ENCODE measurements around the gene PLA2G10. TPM values are rescaled to one million over a fixed set of nuclear protein-coding genes. Genes with fewer than 3 reads are reported as not detected.
"Not testable (repeated sequence)": the region's sequence is repeated elsewhere in the genome, so short reads cannot be mapped to it uniquely, and the experiment has no call there.

Gene PLA2G10
- total RNA-seq = not detected

- H3K27ac Mint-ChIP-seq; H3K9me3 Mint-ChIP-seq (ENCODE audit: low read depth); H3K36me3 Mint-ChIP-seq; H3K27me3 Mint-ChIP-seq; H3K4me1 Mint-ChIP-seq; CTCF ChIA-PET; DNase-seq; H3K4me3 Mint-ChIP-seq; ATAC-seq: not testable (repeated sequence)
Measured at GRCh38 chr16:14694129-14694528, at the start of gene PLA2G10. PLA2G10 (minus strand) TSS chr16:14694308; CDS start chr16:14694229, 79 bp downstream.

GRCh38 chr16:14742273-14743128 lies 48.4 kb upstream of the PLA2G10 start, which contains the start of gene NPIPA2:
NPIPA2 (plus strand) TSS chr16:14742533; CDS start chr16:14748066, 5,533 bp downstream.
- H3K27me3 Mint-ChIP-seq; H3K36me3 Mint-ChIP-seq; H3K9me3 Mint-ChIP-seq (ENCODE audit: low read depth); CTCF ChIA-PET; H3K4me1 Mint-ChIP-seq; H3K4me3 Mint-ChIP-seq; DNase-seq; H3K27ac Mint-ChIP-seq: not testable (repeated sequence)
- peak; percentile 100 for ATAC-seq

- H3K27me3 Mint-ChIP-seq; CTCF ChIA-PET; DNase-seq; H3K9me3 Mint-ChIP-seq (ENCODE audit: low read depth); H3K36me3 Mint-ChIP-seq; H3K4me1 Mint-ChIP-seq; ATAC-seq; H3K4me3 Mint-ChIP-seq; H3K27ac Mint-ChIP-seq: not testable (repeated sequence)
Measured at GRCh38 chr16:14741794-14742193, 47.7 kb upstream of the PLA2G10 start.

- H3K9me3 Mint-ChIP-seq (ENCODE audit: low read depth); H3K4me3 Mint-ChIP-seq; CTCF ChIA-PET; H3K4me1 Mint-ChIP-seq; ATAC-seq; H3K36me3 Mint-ChIP-seq; DNase-seq; H3K27ac Mint-ChIP-seq; H3K27me3 Mint-ChIP-seq: not testable (repeated sequence)
Measured at GRCh38 chr16:14740832-14741385, 46.8 kb upstream of the PLA2G10 start.

- H3K4me1 Mint-ChIP-seq; ATAC-seq; H3K9me3 Mint-ChIP-seq (ENCODE audit: low read depth); H3K4me3 Mint-ChIP-seq; H3K27ac Mint-ChIP-seq; CTCF ChIA-PET; H3K36me3 Mint-ChIP-seq; H3K27me3 Mint-ChIP-seq; DNase-seq: not testable (repeated sequence)
Measured at GRCh38 chr16:14733233-14733632, 39.1 kb upstream of the PLA2G10 start.

- H3K4me3 Mint-ChIP-seq; H3K4me1 Mint-ChIP-seq; H3K27me3 Mint-ChIP-seq; H3K36me3 Mint-ChIP-seq; H3K9me3 Mint-ChIP-seq (ENCODE audit: low read depth); DNase-seq; H3K27ac Mint-ChIP-seq; CTCF ChIA-PET: not testable (repeated sequence)
- peak; percentile 100 for ATAC-seq
Measured at GRCh38 chr16:14703156-14704011, 9.3 kb upstream of the PLA2G10 start, which contains the start of gene NPIPA3. NPIPA3 (plus strand) TSS chr16:14703411; CDS start chr16:14708944, 5,533 bp downstream.

GRCh38 chr16:14702672-14703071 lies 8.6 kb upstream of the PLA2G10 start:
- H3K4me3 Mint-ChIP-seq; ATAC-seq; H3K27me3 Mint-ChIP-seq; H3K36me3 Mint-ChIP-seq; DNase-seq; H3K4me1 Mint-ChIP-seq; CTCF ChIA-PET; H3K9me3 Mint-ChIP-seq (ENCODE audit: low read depth); H3K27ac Mint-ChIP-seq: not testable (repeated sequence)

GRCh38 chr16:14701859-14702258 lies 7.8 kb upstream of the PLA2G10 start:
- DNase-seq; H3K27ac Mint-ChIP-seq; H3K4me1 Mint-ChIP-seq; H3K27me3 Mint-ChIP-seq; ATAC-seq; CTCF ChIA-PET; H3K9me3 Mint-ChIP-seq (ENCODE audit: low read depth); H3K36me3 Mint-ChIP-seq; H3K4me3 Mint-ChIP-seq: not testable (repeated sequence)

- H3K36me3 Mint-ChIP-seq; H3K27me3 Mint-ChIP-seq; ATAC-seq; H3K4me3 Mint-ChIP-seq; H3K9me3 Mint-ChIP-seq (ENCODE audit: low read depth); H3K4me1 Mint-ChIP-seq; DNase-seq; H3K27ac Mint-ChIP-seq; CTCF ChIA-PET: not testable (repeated sequence)
Measured at GRCh38 chr16:14685870-14686793, 8.0 kb downstream of the PLA2G10 start.

- CTCF ChIA-PET = no interaction called here
Measured at GRCh38 chr16:14682121-14682520, 12.0 kb downstream of the PLA2G10 start.

GRCh38 chr16:14681115-14681514 lies 13.0 kb downstream of the PLA2G10 start:
- Mint-ChIP-seq H3K27ac (no peak overlapping the region), H3K36me3 (no peaks in the 10 kb centered on the region), H3K9me3 (ENCODE audit: low read depth) (no peaks in the 10 kb centered on the region), H3K4me3 (no peak overlapping the region), H3K27me3 (peaks cover 6% of the 10 kb centered on the region), H3K4me1 (no peaks in the 10 kb centered on the region)
- DNase-seq (no peak), ATAC-seq (no peak)
- CTCF ChIA-PET = interaction anchor here (0.6 kb wide), 1 partner anchor 60 kb away, joined by 4 read pairs; no protein-coding TSS in a partner anchor

More at GRCh38 chr16:14682121-14682520, 12.0 kb downstream of the PLA2G10 start:
- ATAC-seq (no peak), DNase-seq (no peak)
- Mint-ChIP-seq H3K4me1 (no peaks in the 10 kb centered on the region), H3K9me3 (ENCODE audit: low read depth) (no peaks in the 10 kb centered on the region), H3K36me3 (no peaks in the 10 kb centered on the region), H3K27me3 (peaks cover 6% of the 10 kb centered on the region), H3K27ac (no peak overlapping the region), H3K4me3 (no peak overlapping the region)

GRCh38 chr16:14680396-14680795 lies 13.7 kb downstream of the PLA2G10 start:
- not testable (repeated sequence) for ATAC-seq; H3K36me3 Mint-ChIP-seq; H3K27ac Mint-ChIP-seq; H3K4me1 Mint-ChIP-seq; H3K9me3 Mint-ChIP-seq (ENCODE audit: low read depth); DNase-seq; H3K4me3 Mint-ChIP-seq; H3K27me3 Mint-ChIP-seq
- CTCF ChIA-PET = interaction anchor here (0.6 kb wide), 1 partner anchor 59 kb away, joined by 4 read pairs; no protein-coding TSS in a partner anchor
